Vagina (tissue), 2 donors: ENCODE data around the gene MRPL18.

ENCODE experiments used
- POLR2AphosphoS5 ChIP-seq, 2 donors: sonication (generic); formaldehyde crosslinking; IDR thresholded peaks; one replicate each; pipeline ENCODE4 v1.9.0; 2017; ENCODE audit warnings: antibody characterized with exemption in 2 of 2, mild to moderate bottlenecking in 2 of 2, low read depth in 1 of 2; ENCODE audit not compliant: insufficient read depth in 1 of 2
- TF ChIP-seq, protein P1 (sequence below), 3 experiments: fragments of 450-650 bp in 2 of 3; fragments of 200-600 bp in 1 of 3; sonication (generic) in 1 of 3; IDR thresholded peaks; one replicate each; pipeline ENCODE4 v1.5.1; 2017 to 2019; ENCODE audit warnings: antibody characterized with exemption in 3 of 3, mild to moderate bottlenecking in 2 of 3, moderate library complexity in 2 of 3

DNA sequence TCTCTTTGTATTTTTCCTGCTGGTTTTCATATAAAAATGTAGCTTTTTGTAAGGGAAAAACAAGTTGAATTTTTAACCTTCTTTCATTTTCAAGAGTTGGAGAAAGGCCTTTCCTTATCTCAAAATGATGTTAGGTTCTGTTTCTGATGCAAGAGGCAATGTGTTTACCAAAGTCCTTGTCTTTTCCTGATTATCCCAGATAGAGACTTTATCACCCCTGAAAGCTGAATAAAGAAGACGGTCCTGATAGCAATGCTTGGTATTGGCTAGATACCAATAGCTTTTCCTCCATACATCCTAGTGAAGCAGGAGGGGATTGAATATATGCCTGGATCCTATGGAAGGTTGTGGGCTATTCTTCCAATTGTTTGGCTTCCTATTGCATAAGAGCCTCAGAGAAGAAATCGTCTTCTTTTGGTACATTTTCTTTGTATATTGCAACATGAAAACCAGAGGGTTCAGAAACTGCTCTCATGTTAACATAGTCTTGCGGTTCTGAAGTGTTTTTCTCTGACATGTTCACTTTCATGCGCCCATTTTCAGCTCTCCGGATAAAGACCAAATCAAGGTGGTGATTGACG lies 15.3 kb downstream of the MRPL18 start:
- TF ChIP-seq, protein P1, sequence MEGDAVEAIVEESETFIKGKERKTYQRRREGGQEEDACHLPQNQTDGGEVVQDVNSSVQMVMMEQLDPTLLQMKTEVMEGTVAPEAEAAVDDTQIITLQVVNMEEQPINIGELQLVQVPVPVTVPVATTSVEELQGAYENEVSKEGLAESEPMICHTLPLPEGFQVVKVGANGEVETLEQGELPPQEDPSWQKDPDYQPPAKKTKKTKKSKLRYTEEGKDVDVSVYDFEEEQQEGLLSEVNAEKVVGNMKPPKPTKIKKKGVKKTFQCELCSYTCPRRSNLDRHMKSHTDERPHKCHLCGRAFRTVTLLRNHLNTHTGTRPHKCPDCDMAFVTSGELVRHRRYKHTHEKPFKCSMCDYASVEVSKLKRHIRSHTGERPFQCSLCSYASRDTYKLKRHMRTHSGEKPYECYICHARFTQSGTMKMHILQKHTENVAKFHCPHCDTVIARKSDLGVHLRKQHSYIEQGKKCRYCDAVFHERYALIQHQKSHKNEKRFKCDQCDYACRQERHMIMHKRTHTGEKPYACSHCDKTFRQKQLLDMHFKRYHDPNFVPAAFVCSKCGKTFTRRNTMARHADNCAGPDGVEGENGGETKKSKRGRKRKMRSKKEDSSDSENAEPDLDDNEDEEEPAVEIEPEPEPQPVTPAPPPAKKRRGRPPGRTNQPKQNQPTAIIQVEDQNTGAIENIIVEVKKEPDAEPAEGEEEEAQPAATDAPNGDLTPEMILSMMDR (IDR thresholded peaks at IDR 0.05), result no peak
- no peak for TF ChIP-seq POLR2AphosphoS5 (IDR thresholded peaks at IDR 0.05; ENCODE audit: insufficient read depth in 1 of 2, low read depth in 1 of 2)
